K562 (cell line): Measurements from ENCODE around the gene EGLN3. TPM values are rescaled to one million over a fixed set of nuclear protein-coding genes. Genes with fewer than 3 reads are reported as not detected.
A peak's percentile ranks its signal among the peaks of the same experiment; 100 is the strongest.

ENCODE experiments used
- ATAC-seq: fragments of 200-7000 bp; cut with Tn5 transposase; 3 replicates; pipeline ENCODE4 v1.9.1; 2020; ENCODE audit warnings: moderate library complexity
- BruUV-seq: library from RNA; stranded (reverse); fragments of 400-500 nt; replicated peaks from 2 replicates; lab custom pipeline; 2021; lab: Mats Ljungman, UMichigan
- CTCF ChIA-PET: fragments of 300-600 bp; formaldehyde crosslinking; extraction: SDS; loops from one replicate; lab custom pipeline; 2021; ENCODE audit warnings: low intra/inter-chr PET ratio; lab: Yijun Ruan, JAX
- POLR2A ChIA-PET: fragments of 300-600, 350-650 bp; sonication (Branson Sonifier 250); formaldehyde crosslinking; extraction: SDS; loops from one replicate; lab custom pipeline; 2021; ENCODE audit warnings: antibody characterized with exemption, inconsistent platforms; lab: Yijun Ruan, JAX
- DNase-seq, 4 experiments: peaks; one replicate each; pipeline versions ENCODE4 v3.0.0 to v3.0.0-alpha.2; 2011 to 2018; ENCODE audit warnings: low spot score in 3 of 4, mixed read lengths in 3 of 4; ENCODE audit errors: extremely low read depth in 1 of 4
- FAIRE-seq: peaks from 2 replicates; lab custom pipeline; 2011; peaks lifted over from hg19 to GRCh38; lab: Jason Lieb, UNC
- H2AFZ ChIP-seq: 2 replicates; pipeline ENCODE4 v1.6.0; 2011; ENCODE audit warnings: low read depth, low read length, control low read depth, inconsistent platforms
- H3K27ac ChIP-seq: fragments of 200-600 bp; 3 replicates; pipeline ENCODE4 v1.8.0; 2011; ENCODE audit warnings: low read depth, mild to moderate bottlenecking, control low read depth, inconsistent platforms, low read length, moderate library complexity, mixed read lengths; ENCODE audit errors: extremely low read depth
- H3K27me3 ChIP-seq, 2 experiments: fragments of 300-600 bp in 1 of 2; 2 replicates in 1 of 2; 3 replicates in 1 of 2; pipeline versions ENCODE4 v1.6.0 to v1.8.0; 2011; ENCODE audit warnings: inconsistent platforms in 2 of 2, low read length in 2 of 2, mild to moderate bottlenecking in 1 of 2, mixed read lengths in 1 of 2, moderate library complexity in 1 of 2; ENCODE audit not compliant: control insufficient read depth in 2 of 2, insufficient read depth in 2 of 2
- H3K36me3 ChIP-seq: fragments of 300-600 bp; 3 replicates; pipeline ENCODE4 v1.8.0; 2011; ENCODE audit warnings: mild to moderate bottlenecking, low read length, inconsistent platforms; ENCODE audit not compliant: control insufficient read depth, insufficient read depth
- H3K4me1 ChIP-seq, 2 experiments: fragments of 200-600 bp in 1 of 2; replicated peaks in 1 of 2; 2 replicates in 1 of 2; 3 replicates in 1 of 2; pipeline versions ENCODE4 v1.5.1 to v1.8.0; 2011; ENCODE audit warnings: inconsistent platforms in 2 of 2, low read length in 2 of 2, mild to moderate bottlenecking in 1 of 2, mixed read lengths in 1 of 2, moderate library complexity in 1 of 2; ENCODE audit not compliant: control insufficient read depth in 2 of 2, insufficient read depth in 2 of 2
- H3K4me2 ChIP-seq: 2 replicates; pipeline ENCODE4 v1.6.1; 2011; ENCODE audit warnings: low read length, control low read depth, inconsistent platforms, mixed read lengths; ENCODE audit not compliant: insufficient read depth
- H3K4me3 ChIP-seq: fragments of 200-600 bp; sonication (generic), shearing (Covaris generic); 2 replicates; pipeline ENCODE4 v1.5.1; 2016; ENCODE audit warnings: control low read depth, inconsistent platforms
- H3K79me2 ChIP-seq: fragments of 200-600 bp; 3 replicates; pipeline ENCODE4 v1.8.0; 2011; ENCODE audit warnings: low read length, inconsistent platforms; ENCODE audit not compliant: control insufficient read depth, insufficient read depth
- H3K9ac ChIP-seq, 2 experiments: 2 replicates each; pipeline versions ENCODE4 v1.6.0 to v1.6.1; 2011; ENCODE audit warnings: low read depth in 2 of 2, low read length in 2 of 2, control low read depth in 1 of 2, inconsistent platforms in 1 of 2, mild to moderate bottlenecking in 1 of 2, mixed read lengths in 1 of 2; ENCODE audit not compliant: insufficient read depth in 1 of 2
- H3K9me1 ChIP-seq: one replicate; pipeline ENCODE4 v1.6.0; 2011; ENCODE audit warnings: inconsistent platforms, mild to moderate bottlenecking, low read length, moderate library complexity; ENCODE audit not compliant: control insufficient read depth, insufficient read depth
- H3K9me3 ChIP-seq: replicated peaks from 2 replicates; pipeline ENCODE4 v1.5.1; 2011; ENCODE audit warnings: low read depth, low read length, inconsistent platforms; ENCODE audit not compliant: control insufficient read depth, insufficient read depth
- H4K20me1 ChIP-seq: replicated peaks from 2 replicates; pipeline ENCODE4 v1.6.1; 2011; ENCODE audit warnings: low read length, inconsistent platforms, mixed read lengths; ENCODE audit not compliant: control insufficient read depth, insufficient read depth
- ARID1B ChIP-seq: fragments of 450-650 bp; IDR thresholded peaks from 2 replicates; pipeline ENCODE4 v1.6.1; 2016; ENCODE audit warnings: antibody characterized with exemption, mild to moderate bottlenecking, inconsistent platforms
- BRF1 ChIP-seq: IDR thresholded peaks from 3 replicates; pipeline ENCODE4 v1.6.1; 2011; ENCODE audit warnings: borderline replicate concordance, mild to moderate bottlenecking; ENCODE audit not compliant: insufficient read length; ENCODE audit errors: extremely low read depth
- CBFA2T2 ChIP-seq: fragments of 450-650 bp; conservative IDR thresholded peaks from 2 replicates; pipeline ENCODE4 v1.6.1; 2017; ENCODE audit warnings: mild to moderate bottlenecking
- CBX2 ChIP-seq: fragments of 200-600 bp; sonication (generic); IDR thresholded peaks from one replicate; pipeline ENCODE4 v1.6.1; 2012; ENCODE audit warnings: mild to moderate bottlenecking, low read length, inconsistent platforms; ENCODE audit not compliant: insufficient read depth, poor library complexity, severe bottlenecking
- ETV5 ChIP-seq: sonication (generic); formaldehyde crosslinking; IDR thresholded peaks from 2 replicates; pipeline ENCODE4 v1.4.0; 2020; ENCODE audit warnings: low read depth, mild to moderate bottlenecking, missing genetic modification reagents
- FOS ChIP-seq: IDR thresholded peaks from 3 replicates; pipeline ENCODE4 v1.6.1; 2011; ENCODE audit not compliant: insufficient read length; ENCODE audit errors: extremely low read depth
- HNRNPH1 ChIP-seq: fragments of 200-400 bp; formaldehyde crosslinking; optimal IDR thresholded peaks from 2 replicates; pipeline ENCODE3; 2017; ENCODE audit warnings: low read depth, mild to moderate bottlenecking, low read length, moderate library complexity
- KAT7 ChIP-seq: sonication (generic); formaldehyde crosslinking; IDR thresholded peaks from 2 replicates; pipeline ENCODE4 v1.8.0; 2022; ENCODE audit warnings: missing genetic modification reagents, mild to moderate bottlenecking, borderline replicate concordance
- MTA3 ChIP-seq: fragments of 450-650 bp; formaldehyde crosslinking; IDR thresholded peaks from 2 replicates; pipeline ENCODE4 v1.6.1; 2017; ENCODE audit warnings: mild to moderate bottlenecking, borderline replicate concordance
- NFE2 ChIP-seq: IDR thresholded peaks from 2 replicates; pipeline ENCODE4 v1.6.1; 2014; ENCODE audit warnings: antibody characterized with exemption, low read depth
- NFXL1 ChIP-seq: fragments of 450-650 bp; formaldehyde crosslinking; IDR thresholded peaks from 2 replicates; pipeline ENCODE4 v1.4.0; 2021; ENCODE audit warnings: mild to moderate bottlenecking
- RAD21 ChIP-seq, 2 experiments: fragments of 250-450 bp in 1 of 2; fragments of 450-650 bp in 1 of 2; sonication (Bioruptor Pico) in 1 of 2; formaldehyde crosslinking in 1 of 2; IDR thresholded peaks in 1 of 2; conservative IDR thresholded peaks in 1 of 2; 2 replicates each; pipeline versions ENCODE4 v1.4.0 to v1.8.0; 2020 to 2022; ENCODE audit warnings: mild to moderate bottlenecking in 2 of 2, moderate library complexity in 1 of 2
- RCOR1 ChIP-seq, 2 experiments: IDR thresholded peaks; 2 replicates each; pipeline ENCODE4 v1.6.1; 2012; ENCODE audit warnings: low read depth in 2 of 2, low read length in 2 of 2, borderline replicate concordance in 1 of 2, improper control_type of control experiment in 1 of 2
- SIRT6 ChIP-seq: IDR thresholded peaks from one replicate; pipeline ENCODE4 v1.6.1; 2012; ENCODE audit warnings: low read depth, mild to moderate bottlenecking, control low read depth, inconsistent platforms, low read length, moderate library complexity
- ZNF175 ChIP-seq: fragments of 200-800 bp; sonication (Bioruptor generic); IDR thresholded peaks from 2 replicates; pipeline ENCODE4 v1.6.1; 2016; ENCODE audit warnings: low read depth, mild to moderate bottlenecking, missing genetic modification characterization, missing compliant biosample characterization
- ZNF668 ChIP-seq: fragments of 250-450 bp; sonication (Bioruptor Pico); IDR thresholded peaks from 2 replicates; pipeline ENCODE4 v1.8.0; 2022; ENCODE audit warnings: mild to moderate bottlenecking, inconsistent platforms
- WGBS: fragments of 100-300 bp; shearing (Covaris generic); methylation state at CpG from one replicate; pipeline ENCODE4 v1.1.6; 2016; ENCODE audit warnings: low coverage, mixed read lengths; ENCODE audit not compliant: insufficient coverage; ENCODE audit errors: missing lambda C conversion rate; 5-methylcytosine and 5-hydroxymethylcytosine counted together
- in situ Hi-C: fragments of 300-500 bp; cut with MboI; formaldehyde crosslinking; loops from 4 replicates; pipeline ENCODE4 v1.15.0; 2018; ENCODE audit warnings: inconsistent platforms, mixed read lengths
- intact Hi-C: fragments of 100-400 bp; cut with micrococcal nuclease; formaldehyde crosslinking; loops from 2 replicates; pipeline ENCODE4 v1.14.2; 2022
- polyA plus RNA-seq, 8 experiments: library from polyadenylated mRNA; depleted of rRNA in 4 of 8; stranded (reverse) in 5 of 8; unstranded in 3 of 8; fragments of >200 nt; fragmentation: Nextera tagmentation in 2 of 8; fragmentation: Illumina TruSeq in 1 of 8; extraction: Ambion mirVana in 2 of 8; extraction: Trizol in 1 of 8; gene quantifications; 2 replicates each; pipeline versions ENCODE4 v1.2.1 to v1.2.3, GENCODE V29; 2011 to 2014; ENCODE audit warnings: inconsistent platforms in 1 of 8, missing spikeins in 1 of 8
- total RNA-seq, 7 experiments: library from RNA; depleted of rRNA in 6 of 7; stranded (reverse); fragments of >200 nt in 6 of 7; fragmentation: Illumina TruSeq in 2 of 7; extraction: Trizol in 2 of 7; gene quantifications; 2 replicates each; pipeline versions ENCODE4 v1.2.1 to v1.2.3, GENCODE V29; 2011 to 2021; ENCODE audit warnings: low replicate concordance in 1 of 7
- TF ChIP-seq, protein P1 (sequence below): conservative IDR thresholded peaks from 2 replicates; pipeline ENCODE4 v1.6.1; 2011; ENCODE audit warnings: low read depth, mild to moderate bottlenecking, low read length; ENCODE audit not compliant: control insufficient read depth
- TF ChIP-seq, protein P2 (sequence below), 2 experiments: IDR thresholded peaks; 2 replicates each; pipeline ENCODE4 v1.6.1; 2012; ENCODE audit warnings: improper control_type of control experiment in 2 of 2, low read depth in 2 of 2, low read length in 2 of 2, borderline replicate concordance in 1 of 2

Gene EGLN3
- total and polyA plus RNA-seq, 9 of the 15 experiments (the other 6 are each of a cell fraction or from before 2014, with no cell fraction given), result 2.5 to 87.6 (median 5.8) TPM

DNA sequence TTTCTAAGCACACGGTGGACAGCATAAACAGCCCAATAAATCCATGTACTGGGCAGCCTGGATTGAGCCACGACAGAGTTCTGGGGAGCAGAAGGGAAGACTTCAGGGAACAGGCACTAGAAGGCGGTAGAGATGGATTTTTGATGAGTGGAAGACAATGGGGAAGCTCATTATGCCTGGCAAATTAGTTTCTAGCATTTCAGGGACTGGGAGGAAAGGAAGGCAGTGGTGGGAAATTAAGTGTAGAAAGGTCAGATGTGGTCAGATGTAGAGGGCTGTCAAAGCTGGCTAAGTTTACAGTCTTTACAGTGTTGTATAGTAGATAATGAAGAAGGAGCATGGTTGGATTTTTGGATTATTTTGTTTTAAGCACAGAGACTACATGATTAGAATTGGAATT lies 9.2 kb downstream of the EGLN3 start (continued):
- peak; percentile 15 to 56; a peak in 3 of 4 replicates for TF ChIP-seq RAD21 (CRISPR knock-in tag; conservative IDR thresholded peaks at IDR 0.05 in 1 of 2, IDR thresholded peaks at IDR 0.05 in 1 of 2)
- TF ChIP-seq MTA3, result no peak
- no peak for TF ChIP-seq NFXL1
- TF ChIP-seq KAT7 (CRISPR knock-in tag), result no peak
- TF ChIP-seq ARID1B, result 0 out of 2 replicates have a peak, but pooled peaks have one; percentile 14
- peak in 1 of 2 experiments; percentile 3; a peak in 1 of 4 replicates for TF ChIP-seq RCOR1 (IDR thresholded peaks at IDR 0.05; ENCODE audit: borderline replicate concordance in 1 of 2, low read depth in 2 of 2, low read length in 2 of 2)

DNA sequence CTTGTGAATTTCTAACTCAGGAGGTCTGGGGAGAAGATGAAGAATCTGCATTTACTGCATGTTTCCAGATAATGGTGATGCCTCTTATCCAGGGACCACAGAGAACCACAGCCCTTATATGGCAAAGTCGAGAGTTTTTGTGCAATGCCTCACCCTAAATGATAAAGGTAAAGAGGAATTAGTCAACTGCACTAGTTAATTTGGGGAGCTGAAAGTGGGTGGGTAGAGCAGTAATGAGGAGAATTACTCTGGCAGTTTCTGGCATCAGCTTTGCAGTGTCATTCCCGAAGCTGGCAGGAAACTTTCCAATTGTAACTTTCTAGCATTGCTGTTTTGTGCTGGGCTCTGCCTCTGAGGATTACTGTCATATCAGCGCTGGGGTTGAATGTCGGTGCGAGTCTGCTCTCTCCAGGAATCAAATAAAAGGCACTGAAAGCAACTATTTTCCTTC lies 10.3 kb downstream of the EGLN3 start:
- 6% methylated on average over 5 of the region's 5 CpGs for WGBS
- peak; percentile 31 for ATAC-seq
- Histone ChIP-seq H4K20me1 (no peaks in the 10 kb centered on the region), H3K27ac (peak overlapping the region; percentile 52), H3K4me3 (no peak overlapping the region), H3K9me3 (no peaks in the 10 kb centered on the region), H3K9me1 (no peaks in the 10 kb centered on the region), H3K9ac (peak overlapping the region in 1 of 2 experiments; percentile 35; a peak in 1 of 4 replicates), H2AFZ (no peak overlapping the region), H3K4me2 (peak overlapping the region; percentile 49), H3K36me3 (peaks cover 18% of the 10 kb centered on the region), H3K27me3 (no peaks in the 10 kb centered on the region), H3K79me2 (peaks cover 97% of the 10 kb centered on the region), H3K4me1 (peaks cover 16 to 60% of the 10 kb centered on the region in 2 experiments; a peak in 4 of 5 replicates)
- no TSS peak for BruUV-seq
- ChIA-PET POLR2A (interaction anchor here (1.6 to 3.6 kb wide), 3 partner anchors 8 to 92 kb away, joined by 4 to 28 read pairs (median 5); partner anchors contain the start of gene EGLN3), CTCF (no interaction called here)
- peak in 2 of 4 experiments; percentile 35 to 69 for DNase-seq
- in situ Hi-C loops, result loop anchor here (10.0 kb wide), 1 partner anchor 164 kb away; no protein-coding TSS in a partner anchor
- intact Hi-C loops, result no loop called here
- FAIRE-seq, result no peak
- no peak for TF ChIP-seq FOS
- TF ChIP-seq, protein P1, sequence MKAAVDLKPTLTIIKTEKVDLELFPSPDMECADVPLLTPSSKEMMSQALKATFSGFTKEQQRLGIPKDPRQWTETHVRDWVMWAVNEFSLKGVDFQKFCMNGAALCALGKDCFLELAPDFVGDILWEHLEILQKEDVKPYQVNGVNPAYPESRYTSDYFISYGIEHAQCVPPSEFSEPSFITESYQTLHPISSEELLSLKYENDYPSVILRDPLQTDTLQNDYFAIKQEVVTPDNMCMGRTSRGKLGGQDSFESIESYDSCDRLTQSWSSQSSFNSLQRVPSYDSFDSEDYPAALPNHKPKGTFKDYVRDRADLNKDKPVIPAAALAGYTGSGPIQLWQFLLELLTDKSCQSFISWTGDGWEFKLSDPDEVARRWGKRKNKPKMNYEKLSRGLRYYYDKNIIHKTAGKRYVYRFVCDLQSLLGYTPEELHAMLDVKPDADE, result no peak
- TF ChIP-seq, protein P2, sequence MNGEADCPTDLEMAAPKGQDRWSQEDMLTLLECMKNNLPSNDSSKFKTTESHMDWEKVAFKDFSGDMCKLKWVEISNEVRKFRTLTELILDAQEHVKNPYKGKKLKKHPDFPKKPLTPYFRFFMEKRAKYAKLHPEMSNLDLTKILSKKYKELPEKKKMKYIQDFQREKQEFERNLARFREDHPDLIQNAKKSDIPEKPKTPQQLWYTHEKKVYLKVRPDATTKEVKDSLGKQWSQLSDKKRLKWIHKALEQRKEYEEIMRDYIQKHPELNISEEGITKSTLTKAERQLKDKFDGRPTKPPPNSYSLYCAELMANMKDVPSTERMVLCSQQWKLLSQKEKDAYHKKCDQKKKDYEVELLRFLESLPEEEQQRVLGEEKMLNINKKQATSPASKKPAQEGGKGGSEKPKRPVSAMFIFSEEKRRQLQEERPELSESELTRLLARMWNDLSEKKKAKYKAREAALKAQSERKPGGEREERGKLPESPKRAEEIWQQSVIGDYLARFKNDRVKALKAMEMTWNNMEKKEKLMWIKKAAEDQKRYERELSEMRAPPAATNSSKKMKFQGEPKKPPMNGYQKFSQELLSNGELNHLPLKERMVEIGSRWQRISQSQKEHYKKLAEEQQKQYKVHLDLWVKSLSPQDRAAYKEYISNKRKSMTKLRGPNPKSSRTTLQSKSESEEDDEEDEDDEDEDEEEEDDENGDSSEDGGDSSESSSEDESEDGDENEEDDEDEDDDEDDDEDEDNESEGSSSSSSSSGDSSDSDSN (IDR thresholded peaks at IDR 0.05; ENCODE audit: borderline replicate concordance in 1 of 2, low read depth in 2 of 2, low read length in 2 of 2), result no peak
- TF ChIP-seq CBFA2T2, result peak; percentile 57
- TF ChIP-seq SIRT6, result no peak
- no peak for TF ChIP-seq HNRNPH1
- peak; percentile 50 for TF ChIP-seq NFE2
- TF ChIP-seq BRF1, result no peak
- no peak for TF ChIP-seq ZNF175 (CRISPR knock-in tag)
- no peak for TF ChIP-seq CBX2
- TF ChIP-seq ZNF668, result no peak
- no peak for TF ChIP-seq ETV5 (CRISPR knock-in tag)
